Activated CD4-positive, alpha-beta T cell treated with anti-CD3 and anti-CD28 coated beads for 4 hours (primary cell): ENCODE measurements around the gene NOTCH2.

Source experiments
- DNase-seq, 2 donors: peaks; one replicate each; pipeline ENCODE4 v3.0.0-alpha.2; 2020

The NOTCH2 gene

GRCh38 chr1:119902775-119903442, 166.6 kb downstream of the NOTCH2 start:
- DNase-seq: no peak

GRCh38 chr1:119898981-119899720, 170.3 kb downstream of the NOTCH2 start:
- DNase-seq: no peak

- DNase-seq: no peak
Measured at GRCh38 chr1:119898530-119898929, 170.9 kb downstream of the NOTCH2 start.

- DNase-seq: no peak
Measured at GRCh38 chr1:119896303-119896702, 173.2 kb downstream of the NOTCH2 start, which contains the start of gene ADAM30. Gene ADAM30, minus strand, starts transcription at chr1:119896515. Its CDS starts 179 bp downstream, at chr1:119896336.

- no peak for DNase-seq
Measured at GRCh38 chr1:119895102-119895501, 174.4 kb downstream of the NOTCH2 start.

- DNase-seq: no peak
Measured at GRCh38 chr1:119893827-119894700, 175.4 kb downstream of the NOTCH2 start.

GRCh38 chr1:119893238-119893791, 176.1 kb downstream of the NOTCH2 start:
- DNase-seq: no peak

- no peak for DNase-seq
Measured at GRCh38 chr1:119891386-119891785, 178.1 kb downstream of the NOTCH2 start.

GRCh38 chr1:119888476-119888875, 181.0 kb downstream of the NOTCH2 start:
- DNase-seq: no peak

GRCh38 chr1:119887427-119887826, 182.0 kb downstream of the NOTCH2 start:
- no peak for DNase-seq

GRCh38 chr1:119885903-119886783, 183.3 kb downstream of the NOTCH2 start:
- DNase-seq: peak; percentile 39 to 44

GRCh38 chr1:119884711-119885110, 184.8 kb downstream of the NOTCH2 start:
- DNase-seq: no peak

GRCh38 chr1:119883826-119884225, 185.6 kb downstream of the NOTCH2 start:
- DNase-seq: no peak

- no peak for DNase-seq
Measured at GRCh38 chr1:119882132-119883049, 187.1 kb downstream of the NOTCH2 start.

GRCh38 chr1:119879510-119880434, 189.7 kb downstream of the NOTCH2 start:
- DNase-seq: no peak

- no peak for DNase-seq
Measured at GRCh38 chr1:119878171-119878570, 191.3 kb downstream of the NOTCH2 start.

GRCh38 chr1:119874186-119874585, 195.3 kb downstream of the NOTCH2 start:
- DNase-seq: no peak

- DNase-seq: no peak
Measured at GRCh38 chr1:119873135-119874015, 196.1 kb downstream of the NOTCH2 start.

GRCh38 chr1:119871881-119872280, 197.6 kb downstream of the NOTCH2 start:
- no peak for DNase-seq
